WTC11 (cell line): ENCODE data around the gene ZNF606.

Experiments used
- CTCF ChIP-seq: fragments of 200-600 bp; IDR thresholded peaks from 2 replicates; pipeline ENCODE4 v1.8.0; 2022; ENCODE audit warnings: antibody characterized with exemption
- SP1 ChIP-seq: sonication (generic); formaldehyde crosslinking; conservative IDR thresholded peaks from 2 replicates; pipeline ENCODE4 v1.8.1; 2022; ENCODE audit warnings: missing genetic modification reagents
- STAT6 ChIP-seq: sonication (generic); formaldehyde crosslinking; conservative IDR thresholded peaks from 2 replicates; pipeline ENCODE4 v1.8.1; 2023; ENCODE audit warnings: mild to moderate bottlenecking, low read depth, missing genetic modification reagents, moderate library complexity
- TP53 ChIP-seq: sonication (generic); formaldehyde crosslinking; IDR thresholded peaks from 2 replicates; pipeline ENCODE4 v1.8.1; 2023; ENCODE audit warnings: mild to moderate bottlenecking, missing genetic modification reagents
- ZBTB43 ChIP-seq: sonication (generic); formaldehyde crosslinking; IDR thresholded peaks from 2 replicates; pipeline ENCODE4 v1.8.1; 2023; ENCODE audit warnings: mild to moderate bottlenecking, missing genetic modification reagents

- TF ChIP-seq TP53 (CRISPR knock-in tag), result no peak
- no peak for TF ChIP-seq STAT6 (CRISPR knock-in tag)
- no peak for TF ChIP-seq SP1 (CRISPR knock-in tag)
- no peak for TF ChIP-seq CTCF
- TF ChIP-seq ZBTB43 (CRISPR knock-in tag), result no peak
Measured at GRCh38 chr19:57927587-57927986, 75.0 kb downstream of the ZNF606 start.
